ENCODE data around the gene ETDB.
"Not testable (repeated sequence)": the region's sequence is repeated elsewhere in the genome, so short reads cannot be mapped to it uniquely, and the experiment has no call there.

ETDB gene

GRCh38 chrX:135120056-135120576 lies at the start of gene ETDB:
TSS of gene ETDB (minus strand) at chrX:135120526. CDS start at chrX:135119261, 1,265 bp downstream.
- H3K36me3 ChIP-seq; H3K4me3 ChIP-seq (ENCODE audit: low read depth in 1 of 2, low read length in 1 of 2); H3K27ac ChIP-seq; H3K27me3 ChIP-seq; H3K4me1 ChIP-seq (ENCODE audit: control insufficient read depth in 1 of 2, insufficient read depth in 1 of 2, low read depth in 1 of 2, low read length in 1 of 2); H3K9me3 ChIP-seq: not testable (repeated sequence)

- not testable (repeated sequence) for H3K27me3 ChIP-seq; H3K9me3 ChIP-seq; H3K4me3 ChIP-seq (ENCODE audit: low read depth in 1 of 2, low read length in 1 of 2); H3K4me1 ChIP-seq (ENCODE audit: control insufficient read depth in 1 of 2, insufficient read depth in 1 of 2, low read depth in 1 of 2, low read length in 1 of 2); H3K36me3 ChIP-seq; H3K27ac ChIP-seq
These were observed 49.2 kb upstream of the ETDB start for GRCh38 chrX:135169534-135169933.

- no peak overlapping the region for H3K4me3 ChIP-seq (ENCODE audit: low read depth in 1 of 2, low read length in 1 of 2)
- no peak overlapping the region for H3K27ac ChIP-seq
- H3K36me3 ChIP-seq: no peaks in the 10 kb centered on the region
- H3K4me1 ChIP-seq (ENCODE audit: control insufficient read depth in 1 of 2, insufficient read depth in 1 of 2, low read depth in 1 of 2, low read length in 1 of 2): no peaks in the 10 kb centered on the region
- no peaks in the 10 kb centered on the region for H3K9me3 ChIP-seq
- TF ChIP-seq CTCF (IDR thresholded peaks at IDR 0.05): no peak
- H3K27me3 ChIP-seq: no peaks in the 10 kb centered on the region
These were observed 48.2 kb upstream of the ETDB start for GRCh38 chrX:135168486-135168885.

- not testable (repeated sequence) for H3K27me3 ChIP-seq; H3K4me3 ChIP-seq (ENCODE audit: low read depth in 1 of 2, low read length in 1 of 2); H3K27ac ChIP-seq
These were observed 34.4 kb upstream of the ETDB start for GRCh38 chrX:135154688-135155087.

DNA sequence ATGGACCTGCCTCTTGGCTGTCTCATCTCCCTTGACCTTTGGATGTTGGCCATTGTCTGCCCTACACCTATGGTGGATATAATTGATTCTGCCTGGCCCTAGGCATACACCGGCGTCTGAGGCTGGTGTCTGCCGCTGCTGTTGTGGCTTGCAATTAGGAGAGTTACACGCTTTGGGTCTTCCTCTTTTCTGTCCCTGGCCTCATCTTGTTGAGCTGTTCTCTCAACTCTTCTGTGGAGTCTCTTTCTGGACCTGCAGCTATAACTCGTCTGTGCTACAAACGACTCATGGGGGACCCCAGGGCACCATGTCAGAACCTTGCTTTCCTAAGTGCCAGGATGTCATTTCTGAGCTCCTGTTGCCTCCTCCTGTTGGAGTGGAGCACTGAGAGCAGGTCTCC lies 5.8 kb upstream of the ETDB start:
- not testable (repeated sequence) for H3K27me3 ChIP-seq; H3K4me3 ChIP-seq (ENCODE audit: low read depth in 1 of 2, low read length in 1 of 2); H3K9me3 ChIP-seq; H3K27ac ChIP-seq; H3K4me1 ChIP-seq (ENCODE audit: control insufficient read depth in 1 of 2, insufficient read depth in 1 of 2, low read depth in 1 of 2, low read length in 1 of 2); H3K36me3 ChIP-seq

More at GRCh38 chrX:135154688-135155087, 34.4 kb upstream of the ETDB start:
- H3K36me3 ChIP-seq; H3K4me1 ChIP-seq (ENCODE audit: control insufficient read depth in 1 of 2, insufficient read depth in 1 of 2, low read depth in 1 of 2, low read length in 1 of 2); H3K9me3 ChIP-seq: not testable (repeated sequence)

- H3K4me1 ChIP-seq (ENCODE audit: control insufficient read depth in 1 of 2, insufficient read depth in 1 of 2, low read depth in 1 of 2, low read length in 1 of 2); H3K27me3 ChIP-seq; H3K27ac ChIP-seq; H3K36me3 ChIP-seq; H3K4me3 ChIP-seq (ENCODE audit: low read depth in 1 of 2, low read length in 1 of 2); H3K9me3 ChIP-seq: not testable (repeated sequence)
These were observed 4.3 kb downstream of the ETDB start for GRCh38 chrX:135116064-135116463.

- no peak overlapping the region for H3K4me3 ChIP-seq (ENCODE audit: low read depth in 1 of 2, low read length in 1 of 2)
- H3K36me3 ChIP-seq: no peaks in the 10 kb centered on the region
- H3K4me1 ChIP-seq (ENCODE audit: control insufficient read depth in 1 of 2, insufficient read depth in 1 of 2, low read depth in 1 of 2, low read length in 1 of 2): no peaks in the 10 kb centered on the region
These were observed 5.9 kb downstream of the ETDB start for GRCh38 chrX:135114392-135114791.

GRCh38 chrX:135112743-135113142 lies 7.6 kb downstream of the ETDB start:
- Histone ChIP-seq H3K4me3 (ENCODE audit: low read depth in 1 of 2, low read length in 1 of 2) (no peak overlapping the region), H3K4me1 (ENCODE audit: control insufficient read depth in 1 of 2, insufficient read depth in 1 of 2, low read depth in 1 of 2, low read length in 1 of 2) (no peaks in the 10 kb centered on the region), H3K36me3 (no peaks in the 10 kb centered on the region), H3K27me3 (no peaks in the 10 kb centered on the region), H3K9me3 (no peaks in the 10 kb centered on the region), H3K27ac (no peak overlapping the region)
- no peak for TF ChIP-seq CTCF (IDR thresholded peaks at IDR 0.05)

More at GRCh38 chrX:135114392-135114791, 5.9 kb downstream of the ETDB start:
- Histone ChIP-seq H3K9me3 (no peaks in the 10 kb centered on the region), H3K27ac (no peak overlapping the region), H3K27me3 (no peaks in the 10 kb centered on the region)
- TF ChIP-seq CTCF (IDR thresholded peaks at IDR 0.05): no peak
